GM21737 (cell line): ENCODE data around the gene PODNL1.
"Not testable (repeated sequence)": the region's sequence is repeated elsewhere in the genome, so short reads cannot be mapped to it uniquely, and the experiment has no call there.

ENCODE experiments used
- ATAC-seq: cut with Tn5 transposase; IDR thresholded peaks from one replicate; pipeline ENCODE4 v1.9.1; 2021; ENCODE audit warnings: mild to moderate bottlenecking, moderate library complexity; ENCODE audit not compliant: unreplicated experiment

Gene PODNL1

DNA sequence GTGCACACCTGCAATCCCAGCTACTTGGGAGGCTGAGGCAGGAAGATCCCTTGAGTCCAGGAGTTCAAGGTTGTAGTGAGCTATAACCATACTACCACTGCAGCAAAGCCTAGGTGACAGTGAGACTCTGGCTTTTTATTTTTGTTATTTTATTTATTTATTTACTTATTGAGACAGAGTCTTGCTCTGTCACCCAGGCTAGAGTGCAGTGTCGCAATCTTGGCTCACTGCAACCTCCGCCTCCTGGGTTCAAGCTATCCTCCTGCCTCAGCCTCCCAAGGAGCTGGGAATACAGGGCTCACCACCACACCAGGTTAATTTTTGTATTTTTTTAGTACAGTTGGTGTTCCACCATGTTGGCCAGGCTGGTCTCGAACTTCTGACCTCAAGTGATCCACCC, 35.3 kb upstream of the PODNL1 start:
- ATAC-seq, result not testable (repeated sequence)

DNA sequence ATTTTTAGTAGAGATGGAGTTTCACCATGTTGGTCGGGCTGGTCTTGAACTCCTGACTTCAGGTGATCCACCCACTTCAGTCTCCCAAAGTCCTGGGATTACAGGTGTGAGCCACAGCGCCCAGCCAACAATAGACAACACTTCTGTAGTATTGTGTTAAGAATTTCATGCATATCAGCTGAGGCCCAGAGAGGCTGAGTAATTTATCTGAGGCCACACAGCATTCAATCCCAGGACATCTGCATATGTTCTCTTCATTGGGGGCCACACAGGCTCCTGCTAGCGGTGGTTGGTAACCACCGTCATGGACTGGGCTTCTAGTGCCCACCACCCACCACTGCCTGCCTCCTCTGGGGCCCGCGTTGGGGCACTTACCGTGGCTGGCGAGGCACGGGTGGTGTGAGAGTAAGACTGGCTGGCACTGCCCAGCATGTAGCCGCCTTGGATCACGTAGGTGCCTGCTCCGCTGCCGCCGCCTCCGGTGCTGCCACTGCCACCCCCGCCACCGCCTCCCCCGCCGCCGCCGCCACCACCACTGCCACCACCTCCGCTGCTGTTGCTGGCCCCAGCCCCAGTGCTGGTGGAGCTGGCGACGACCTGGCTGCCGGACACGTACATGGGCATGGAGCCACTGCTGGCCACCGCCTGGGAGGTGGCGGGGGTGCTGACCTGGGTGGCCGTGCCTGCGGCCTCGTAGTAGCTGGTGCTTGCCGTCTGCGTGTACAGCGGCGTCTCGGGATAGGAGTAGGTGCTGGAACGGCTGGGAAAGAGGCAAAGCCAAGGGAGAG, 34.3 kb upstream of the PODNL1 start:
- no peak for ATAC-seq

DNA sequence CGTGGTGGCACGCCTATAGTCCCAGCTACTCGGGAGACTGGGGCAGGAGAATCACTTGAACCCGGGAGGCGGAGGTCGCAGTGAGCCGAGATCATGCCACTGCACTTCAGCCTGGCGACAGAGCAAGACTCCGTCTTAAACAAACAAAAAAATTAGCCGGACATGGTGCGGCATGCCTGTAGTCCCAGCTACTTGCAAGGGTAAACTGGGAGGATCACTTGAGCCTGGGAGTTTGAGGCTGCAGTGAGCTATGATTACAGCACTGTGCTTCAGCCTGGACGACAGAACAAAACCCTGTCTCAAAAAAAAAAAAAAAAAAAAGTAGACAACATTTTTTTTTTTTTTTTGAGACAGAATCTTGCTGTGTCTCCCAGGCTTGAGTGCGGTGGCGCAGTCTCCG, 33.7 kb upstream of the PODNL1 start:
- ATAC-seq, result not testable (repeated sequence)

DNA sequence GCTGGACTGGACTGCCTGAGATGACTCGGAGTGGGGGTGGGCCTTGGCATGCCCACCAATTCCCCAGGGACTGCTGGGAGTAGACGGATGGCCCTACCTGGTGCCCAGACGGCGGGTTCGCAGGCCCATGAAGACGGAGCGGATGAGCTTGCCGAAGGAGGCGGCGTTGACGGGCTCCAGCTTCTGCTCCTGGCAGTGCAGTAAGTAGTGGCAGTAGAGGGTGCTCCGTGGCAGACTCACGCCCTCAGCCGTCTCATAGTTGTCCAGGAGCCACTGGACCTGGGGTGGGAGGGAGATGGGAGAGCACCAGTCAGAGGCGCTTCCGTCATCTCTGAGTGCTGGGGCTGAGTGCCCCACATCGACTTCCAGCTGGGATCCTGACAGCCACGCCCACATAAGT, 31.7 kb upstream of the PODNL1 start:
- ATAC-seq, result no peak

DNA sequence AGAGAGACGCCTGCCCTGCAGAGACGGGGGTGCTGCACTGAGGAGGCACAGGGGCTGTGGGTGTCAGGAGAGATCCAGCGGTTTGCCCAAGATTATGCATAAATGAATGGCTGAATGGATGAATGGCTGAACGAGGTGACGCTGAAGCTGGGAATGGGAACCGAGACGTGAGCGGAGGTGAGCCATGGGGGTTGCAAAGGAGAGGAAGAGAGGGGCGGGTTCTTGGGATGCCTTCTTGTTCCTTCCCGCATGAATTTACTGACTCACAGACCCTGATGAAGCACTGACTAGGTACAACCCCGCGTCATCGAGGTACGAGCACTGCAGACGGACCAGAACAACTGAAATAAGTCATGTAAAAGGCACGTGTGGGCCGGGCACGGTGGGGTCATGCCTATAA, 30.8 kb upstream of the PODNL1 start:
- no peak for ATAC-seq

DNA sequence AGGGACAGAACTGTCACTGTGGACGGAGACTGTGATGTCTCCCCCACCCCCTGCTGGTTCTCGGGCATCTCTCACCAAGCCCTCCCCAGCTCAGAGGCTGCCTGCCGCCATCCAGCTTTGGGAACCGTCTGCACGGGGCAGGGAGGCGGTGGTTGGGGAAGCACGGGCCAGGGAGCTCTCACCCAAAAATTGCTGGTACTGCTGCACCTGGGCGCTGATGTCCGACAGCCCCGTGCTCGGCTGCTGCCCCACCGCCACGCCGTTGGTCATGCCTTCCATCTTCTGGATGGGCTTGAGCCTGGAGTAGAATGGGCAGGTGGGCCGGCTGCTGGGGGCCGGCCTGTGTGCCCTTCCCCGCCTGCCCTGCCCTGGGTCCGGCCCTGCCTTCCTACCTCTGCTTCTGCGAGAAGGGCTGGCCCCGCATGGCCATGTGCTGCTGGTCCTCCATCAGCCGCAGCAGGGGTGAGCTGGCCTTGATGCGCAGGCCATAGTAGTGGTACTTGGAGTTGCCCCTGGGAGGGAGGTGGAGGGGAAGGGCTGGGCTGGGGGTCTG, 30.2 kb upstream of the PODNL1 start:
- ATAC-seq, result no peak

DNA sequence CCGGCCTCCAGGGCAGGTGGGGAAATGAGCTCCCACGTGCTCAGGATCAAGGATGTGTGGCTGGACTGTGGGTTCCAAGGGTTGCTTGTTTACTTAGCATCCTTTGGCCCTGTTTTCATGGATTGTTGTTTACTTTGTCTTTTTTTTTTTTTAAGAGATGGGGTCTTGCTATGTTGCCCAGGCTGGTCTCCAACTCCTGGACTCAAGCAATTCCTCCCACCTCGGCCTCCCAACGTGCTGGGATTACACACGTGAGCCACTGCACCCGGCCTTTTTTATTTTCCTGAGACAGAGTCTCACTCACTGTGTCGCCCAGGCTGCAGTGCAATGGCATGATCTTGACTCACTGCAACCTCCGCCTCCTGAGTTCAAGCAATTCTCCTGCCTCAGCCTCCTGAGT, 29.0 kb upstream of the PODNL1 start:
- not testable (repeated sequence) for ATAC-seq

DNA sequence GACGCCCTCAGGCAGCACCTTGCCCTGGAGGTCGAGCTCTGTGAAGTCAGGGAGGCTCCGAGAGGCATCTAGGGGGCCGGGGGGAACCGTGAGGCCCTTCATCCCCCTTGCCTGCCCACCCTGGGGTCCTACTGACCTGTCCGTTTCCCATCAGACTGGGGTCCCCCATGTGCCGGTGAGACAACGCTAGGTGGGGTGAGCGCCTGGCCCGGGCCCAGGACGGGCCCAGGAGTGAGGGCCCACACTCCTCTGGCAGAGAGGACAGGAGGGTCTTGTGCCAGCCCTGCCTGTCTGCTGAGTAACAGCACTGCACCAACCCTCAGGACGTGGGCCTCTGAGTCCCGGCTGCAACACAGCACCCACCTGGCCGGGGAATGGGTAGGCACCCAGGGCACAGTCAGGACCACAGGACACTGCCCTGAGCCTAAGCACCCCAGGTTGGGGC, 28.5 kb upstream of the PODNL1 start:
- no peak for ATAC-seq

DNA sequence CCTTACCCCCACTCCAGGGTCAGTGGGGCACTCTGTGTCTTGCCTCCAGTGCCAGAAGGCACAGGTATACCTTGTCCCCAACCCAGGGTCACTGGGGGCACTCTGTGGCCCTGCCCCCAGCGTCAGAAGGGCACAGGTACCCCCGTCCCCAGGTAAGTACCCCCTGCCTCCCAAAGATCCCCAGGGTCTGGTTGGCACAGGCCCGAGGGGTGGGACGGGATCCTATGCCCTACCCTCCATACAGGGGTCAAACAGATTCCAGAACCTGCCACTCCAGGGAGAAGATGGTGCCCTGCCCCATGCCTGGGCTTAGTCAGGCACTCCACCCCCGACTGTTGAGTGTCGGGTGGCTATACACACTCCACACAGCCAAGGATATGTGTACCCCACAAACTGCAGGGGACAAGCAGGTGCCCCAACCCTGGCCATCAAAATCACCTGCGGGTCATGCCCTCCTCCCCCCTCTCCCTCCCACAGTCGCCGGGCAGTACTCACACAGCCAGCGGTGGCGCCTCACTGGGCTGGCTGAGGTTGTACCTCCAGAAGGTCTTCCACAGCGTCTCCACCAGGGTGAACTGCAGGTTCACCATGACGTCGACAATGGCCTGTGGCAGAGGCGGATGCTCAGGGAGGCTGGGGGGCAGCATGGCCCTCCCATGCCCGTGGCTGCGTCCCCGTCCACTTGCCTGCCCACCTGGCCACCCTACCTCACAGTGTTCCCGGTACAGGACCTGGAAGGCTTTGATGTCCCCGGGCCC, 27.9 kb upstream of the PODNL1 start:
- no peak for ATAC-seq

DNA sequence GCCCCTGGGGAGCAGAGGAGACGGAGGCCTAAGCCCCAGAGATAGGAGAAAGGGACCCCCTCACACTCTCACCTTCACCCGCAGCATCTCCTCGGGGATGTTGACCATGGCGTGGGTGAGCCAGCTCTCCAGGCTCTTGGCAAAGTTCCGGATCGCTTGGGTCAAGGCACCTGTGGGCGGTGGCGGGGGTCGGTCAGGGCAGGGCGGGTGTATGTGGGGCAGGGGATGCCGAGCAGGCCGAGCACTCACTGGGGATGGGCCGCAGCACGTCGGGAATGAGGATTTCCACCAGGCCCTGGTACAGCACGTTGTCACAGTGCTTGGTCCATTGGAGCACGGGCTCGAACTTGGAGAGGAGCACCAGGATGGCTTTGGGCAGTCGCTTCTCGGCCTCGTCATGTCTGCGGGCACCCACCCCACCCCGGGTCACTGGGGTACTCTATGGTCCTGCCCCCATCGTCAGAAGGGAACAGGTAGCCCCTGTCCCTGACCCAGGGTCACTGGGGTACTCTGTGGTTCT, 27.2 kb upstream of the PODNL1 start:
- no peak for ATAC-seq

DNA sequence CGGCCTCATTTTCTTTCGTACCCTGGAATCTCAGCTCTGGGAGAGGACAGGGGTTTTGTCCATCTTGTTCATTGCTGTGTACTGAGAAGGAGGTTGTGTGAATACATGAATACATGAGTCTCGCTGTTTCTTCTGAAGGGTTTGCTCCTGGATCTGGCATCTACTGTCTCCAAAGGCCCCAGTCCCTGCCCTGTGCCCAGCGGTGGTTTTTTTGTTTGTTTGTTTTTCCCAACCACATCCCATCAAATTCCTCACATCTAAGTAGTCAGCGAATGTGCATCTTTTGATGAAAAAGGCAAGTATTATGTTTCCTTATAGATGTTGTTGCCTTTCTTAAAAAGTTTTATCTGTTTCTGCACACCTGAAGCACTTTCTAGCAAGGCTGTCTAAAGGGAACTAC, 26.6 kb upstream of the PODNL1 start:
- ATAC-seq, result no peak

DNA sequence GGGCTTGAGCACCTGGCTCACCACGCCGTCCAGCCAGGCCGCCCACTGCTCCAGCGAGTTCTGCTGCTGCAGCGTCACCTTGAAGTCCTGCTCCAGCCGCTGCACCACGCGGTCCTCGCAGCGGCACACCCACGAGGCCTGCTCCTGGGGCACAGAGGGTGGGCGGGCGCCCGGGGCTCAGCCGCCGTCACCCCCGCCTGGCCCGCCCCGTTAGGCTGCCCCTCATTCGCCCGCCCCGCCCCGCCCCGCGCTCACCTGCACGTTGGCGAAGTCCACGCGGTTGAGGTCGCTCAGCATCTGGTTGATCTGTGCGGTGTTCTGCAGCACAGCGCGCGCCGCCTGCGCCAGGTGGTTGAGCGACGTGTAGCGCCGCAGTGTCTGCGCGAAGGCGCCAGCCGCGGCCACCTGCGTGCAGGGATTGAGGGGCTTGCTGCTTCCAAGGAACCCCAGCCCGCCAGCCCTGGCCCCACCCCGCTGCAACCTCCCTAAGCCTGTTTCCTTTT, 25.4 kb upstream of the PODNL1 start:
- ATAC-seq, result no peak

DNA sequence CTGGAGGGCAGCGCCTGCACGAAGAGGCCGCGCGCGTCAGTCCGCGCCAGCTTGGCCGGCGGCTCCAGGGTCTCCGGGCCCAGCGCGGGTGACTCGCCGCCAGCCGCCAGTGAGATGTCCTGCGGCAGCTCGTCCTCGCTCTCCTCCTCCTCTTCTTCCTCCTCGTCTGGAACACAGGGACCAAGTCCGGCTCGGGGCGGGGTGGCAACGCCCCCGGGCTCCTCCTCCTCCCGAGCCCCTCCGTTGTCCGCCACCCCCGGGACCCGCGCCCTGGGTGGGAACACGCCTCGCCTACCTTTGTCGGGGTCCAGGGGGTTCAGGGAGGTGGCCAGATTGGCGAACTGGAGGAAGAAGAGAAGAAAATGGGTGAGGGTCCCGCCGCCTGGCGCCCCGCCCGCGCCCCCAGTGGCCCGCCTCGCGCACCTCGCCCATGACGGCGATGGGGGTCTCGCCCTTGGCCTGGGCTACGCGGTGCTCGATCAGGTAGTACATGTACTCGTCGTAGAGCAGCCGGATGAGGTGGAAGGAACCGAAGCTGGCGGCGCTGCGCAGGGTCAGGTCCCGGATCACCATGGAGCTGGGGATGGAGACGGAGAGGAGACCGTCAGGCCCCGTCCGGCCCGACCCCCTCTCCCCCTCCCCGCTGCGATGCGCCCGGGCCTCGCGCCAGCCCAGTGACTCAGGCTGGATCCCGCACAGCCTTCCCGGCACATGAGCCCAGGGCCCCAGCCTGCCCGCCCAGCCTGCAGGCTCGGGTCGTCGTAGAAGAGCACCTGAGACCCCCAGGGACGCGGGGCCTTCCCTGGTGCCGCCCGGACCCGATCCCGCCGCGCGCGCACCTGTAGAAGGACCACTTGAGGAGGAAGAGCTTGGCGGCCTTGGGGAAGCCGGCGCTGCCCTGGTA, 24.7 kb upstream of the PODNL1 start:
- ATAC-seq, result no peak

DNA sequence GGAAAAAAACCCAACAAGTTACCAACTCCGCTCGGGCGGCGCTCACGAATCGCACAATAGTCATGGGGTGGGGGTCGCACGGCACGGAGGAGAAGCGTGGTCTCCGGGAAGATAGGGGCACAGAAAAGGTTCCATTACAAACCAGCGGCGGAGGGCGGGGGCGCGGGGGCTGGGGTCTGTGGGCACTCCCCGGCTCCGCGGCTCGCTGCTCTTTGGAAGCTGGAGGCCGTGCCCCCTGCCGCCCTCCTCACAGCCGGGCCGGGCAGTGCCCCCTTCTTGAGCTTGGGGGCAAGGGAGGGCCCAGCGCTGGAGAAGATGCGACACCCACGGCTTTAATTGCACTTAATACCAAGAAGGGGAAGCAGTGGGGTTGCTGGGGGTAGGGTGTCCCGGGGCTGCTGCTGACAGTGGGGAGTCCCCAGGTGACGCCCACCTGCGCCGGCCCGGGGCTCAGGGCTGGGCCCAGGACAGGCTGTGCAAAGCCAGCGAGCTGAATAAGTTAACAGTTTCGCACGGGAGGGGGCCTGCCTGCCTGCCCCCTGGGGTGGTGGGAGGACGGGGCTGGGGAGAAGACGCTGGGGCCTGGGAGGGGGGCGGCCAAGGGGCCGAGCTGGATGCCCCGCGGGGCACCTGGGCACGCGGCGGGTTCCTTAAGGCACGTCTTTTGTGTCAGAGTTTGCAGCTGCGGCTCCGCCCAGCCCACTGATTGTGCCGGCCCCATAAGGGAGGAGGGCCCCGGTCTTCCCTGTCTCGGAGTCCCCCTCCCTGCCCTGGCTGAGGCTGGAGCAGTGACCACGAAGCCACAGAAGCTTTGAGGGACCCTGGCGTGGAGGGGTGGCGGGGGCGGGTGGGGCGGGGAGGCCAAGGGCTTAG, 23.8 kb upstream of the PODNL1 start:
- ATAC-seq, result no peak

DNA sequence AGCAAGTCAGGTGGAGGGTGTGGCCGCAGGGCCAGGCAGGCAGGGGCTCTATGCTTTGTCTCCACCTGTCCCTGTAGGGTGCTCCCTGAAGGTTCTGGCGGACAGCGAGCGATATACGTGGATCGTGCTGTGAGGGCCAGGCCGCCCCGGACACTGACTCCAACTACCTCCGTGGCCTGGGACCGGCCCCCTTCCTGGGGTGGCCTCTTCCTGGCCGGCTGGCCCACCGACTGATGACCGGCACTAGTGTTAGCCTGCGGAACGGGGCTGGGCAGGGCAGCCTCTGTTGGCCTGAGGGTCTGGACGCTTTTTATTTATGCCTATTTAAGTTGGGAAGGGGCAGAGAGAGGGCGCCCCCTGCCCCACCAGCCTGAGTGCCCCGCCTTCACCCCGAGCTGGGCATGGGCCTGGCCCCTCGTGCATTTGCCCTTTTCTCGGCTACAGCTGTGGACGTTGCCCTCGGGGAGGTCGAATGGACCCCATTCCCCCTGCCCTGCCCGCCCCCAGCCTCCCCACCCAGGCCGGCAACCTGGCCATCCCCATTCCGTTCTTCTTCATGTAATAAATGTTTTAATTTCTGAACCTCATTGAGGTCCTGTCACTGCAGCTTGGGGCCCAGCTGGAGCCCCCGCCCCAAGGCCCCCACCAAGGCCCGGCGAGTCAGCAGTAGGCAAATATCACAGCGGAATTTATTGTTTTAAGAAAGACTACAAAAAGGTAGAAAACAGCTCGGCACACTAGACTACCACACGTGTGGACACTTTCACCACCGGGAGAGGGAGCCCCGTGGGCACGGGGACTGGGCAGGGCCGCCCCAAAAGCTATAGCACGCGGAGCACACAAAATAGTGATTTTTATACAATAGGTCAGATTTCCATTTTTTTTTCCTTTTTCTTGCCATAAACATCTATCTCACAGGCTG, 22.9 kb upstream of the PODNL1 start:
- ATAC-seq, result no peak

DNA sequence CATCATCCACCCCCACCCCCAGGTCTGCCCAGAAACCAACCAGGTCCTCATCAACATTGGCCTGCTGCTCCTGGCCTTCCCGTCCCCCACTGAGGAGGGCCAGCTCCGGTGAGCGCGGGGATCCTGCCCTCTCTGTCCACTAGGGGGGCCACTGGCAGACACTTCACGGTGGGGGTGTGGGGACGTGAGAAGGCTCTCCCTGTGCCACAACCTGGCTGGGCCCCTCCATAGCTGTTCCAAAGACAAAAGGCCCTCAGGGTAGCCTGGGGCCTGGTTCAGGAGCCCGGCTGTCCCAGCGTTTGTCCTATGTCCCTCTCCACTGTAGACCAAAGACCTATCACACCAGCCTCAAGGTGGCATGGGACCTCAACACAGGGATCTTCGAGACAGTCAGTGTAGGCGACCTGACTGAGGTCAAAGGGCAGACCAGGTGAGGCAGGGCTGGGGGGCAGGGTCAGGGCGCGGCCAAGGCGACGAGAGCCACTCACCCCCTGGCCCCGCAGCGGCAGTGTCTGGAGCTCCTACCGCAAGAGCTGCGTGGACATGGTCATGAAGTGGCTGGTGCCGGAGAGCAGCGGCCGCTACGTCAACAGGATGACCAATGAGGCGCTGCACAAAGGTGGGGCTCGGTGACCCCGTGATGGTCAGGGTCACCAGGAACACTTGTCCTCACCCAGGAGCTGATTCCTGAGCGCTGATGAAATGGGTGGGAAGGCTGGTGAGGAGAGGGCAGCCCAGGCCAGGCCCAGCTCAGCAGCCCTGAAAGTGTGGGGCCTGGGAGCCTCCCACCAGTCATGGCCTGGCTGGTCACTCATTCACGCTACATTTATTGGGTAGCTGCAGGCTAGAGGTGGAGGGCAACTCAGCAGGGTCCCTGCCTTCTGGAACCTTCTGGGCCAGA, 22.0 kb upstream of the PODNL1 start:
- ATAC-seq, result no peak

DNA sequence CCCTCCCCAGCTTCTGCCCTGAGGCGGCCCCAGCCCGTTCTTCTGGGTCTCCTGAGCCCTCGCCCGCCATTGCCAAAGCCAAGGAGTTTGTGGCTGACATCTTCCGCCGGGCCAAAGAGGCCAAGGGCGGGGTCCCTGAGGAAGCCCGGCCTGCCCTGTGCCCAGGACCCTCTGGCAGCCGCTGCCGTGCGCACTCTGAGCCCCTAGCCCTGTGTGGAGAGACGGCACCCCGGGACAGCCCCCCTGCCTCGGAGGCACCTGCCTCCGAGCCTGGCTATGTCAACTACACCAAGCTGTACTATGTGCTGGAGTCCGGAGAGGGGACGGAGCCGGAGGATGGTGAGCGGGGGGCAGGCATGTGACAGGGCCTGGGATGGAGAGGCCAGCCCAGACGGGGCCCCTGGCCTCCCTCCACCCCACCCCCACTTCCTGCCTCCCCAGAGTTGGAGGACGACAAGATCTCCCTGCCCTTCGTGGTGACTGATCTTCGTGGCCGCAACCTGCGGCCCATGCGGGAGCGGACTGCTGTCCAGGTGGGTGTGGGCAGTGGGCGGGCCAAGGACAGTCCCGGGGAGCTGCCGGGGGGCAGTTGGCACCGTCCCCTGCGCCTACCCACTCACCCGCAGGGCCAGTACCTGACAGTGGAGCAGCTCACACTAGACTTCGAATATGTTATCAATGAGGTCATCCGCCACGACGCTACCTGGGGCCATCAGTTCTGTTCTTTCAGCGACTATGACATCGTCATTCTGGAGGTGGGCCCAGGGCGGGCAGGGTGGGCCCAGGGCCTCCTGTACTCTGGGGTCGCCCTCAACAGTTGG, 21.1 kb upstream of the PODNL1 start:
- no peak for ATAC-seq
